ENCODE measurements around the gene ARL15.

ARL15 gene

GRCh38 chr5:54195701-54196100, 114.7 kb downstream of the ARL15 start:
- DNase-seq, result no peak

DNA sequence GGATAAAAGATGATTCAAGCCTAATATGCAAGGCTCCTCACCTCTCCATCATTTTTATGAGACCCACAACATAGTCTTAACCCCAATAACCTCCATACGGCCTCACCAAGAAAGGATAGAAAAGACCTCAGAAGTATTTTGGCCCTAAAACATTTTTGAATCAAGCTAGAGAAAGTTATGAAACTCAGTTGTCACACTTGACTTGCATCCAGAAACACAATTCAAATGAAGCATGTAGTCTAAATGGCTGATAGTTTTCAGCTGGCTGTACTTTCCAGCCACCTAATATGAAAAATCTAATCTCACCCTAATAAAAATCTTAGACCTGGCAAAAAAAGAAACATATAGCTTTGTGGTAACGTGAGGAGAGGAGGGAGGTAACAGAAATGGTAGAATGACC, 116.1 kb downstream of the ARL15 start:
- no peak for DNase-seq

DNA sequence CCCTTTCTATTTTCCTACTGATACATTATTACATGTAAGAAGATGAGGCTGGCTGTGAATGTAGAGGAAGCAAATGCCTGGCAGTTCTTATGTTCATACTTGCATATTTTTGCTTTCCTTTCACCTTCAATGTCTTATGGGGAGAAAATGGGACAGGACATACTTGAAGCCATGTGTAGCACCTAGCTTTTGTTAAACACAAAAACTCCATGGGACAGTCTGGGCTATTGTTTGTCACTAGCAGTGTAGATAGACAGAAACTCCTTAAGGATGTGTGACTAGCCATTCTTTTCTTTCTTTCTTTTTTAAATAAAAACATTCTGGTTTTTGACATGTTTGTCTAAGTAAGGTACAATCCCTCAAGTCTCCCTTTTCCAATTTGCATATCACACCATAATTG, 122.7 kb downstream of the ARL15 start:
- DNase-seq, result no peak

- DNase-seq, result no peak
Observed at GRCh38 chr5:54186912-54187445, 123.4 kb downstream of the ARL15 start.

GRCh38 chr5:54186108-54186507, 124.3 kb downstream of the ARL15 start:
- DNase-seq, result no peak

GRCh38 chr5:54184806-54185205, 125.6 kb downstream of the ARL15 start:
- DNase-seq, result no peak

GRCh38 chr5:54180630-54181031, 129.7 kb downstream of the ARL15 start:
- no peak for DNase-seq

- no peak for DNase-seq
Observed at GRCh38 chr5:54178991-54179390, 131.4 kb downstream of the ARL15 start.

- no peak for DNase-seq
Observed at GRCh38 chr5:54178207-54178606, 132.2 kb downstream of the ARL15 start.

DNA sequence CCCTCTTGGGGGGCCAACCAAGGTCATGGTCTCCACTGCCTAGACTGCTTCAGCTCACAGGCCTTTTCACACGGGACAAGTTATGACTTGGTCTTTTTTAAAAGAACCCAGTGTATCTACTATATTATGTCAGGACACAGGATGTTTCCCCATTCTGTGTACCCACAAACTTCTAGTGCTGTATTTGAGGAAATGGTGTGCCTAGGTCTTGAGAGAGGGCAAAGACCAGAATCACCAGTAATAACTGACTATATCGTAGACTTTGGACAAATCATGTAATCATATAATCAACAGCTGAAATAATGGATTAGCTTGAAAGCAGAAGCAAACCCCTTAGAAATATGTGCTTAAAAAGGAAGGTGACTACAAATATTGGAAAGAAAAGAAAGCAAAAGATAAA, 133.3 kb downstream of the ARL15 start:
- DNase-seq, result no peak

DNA sequence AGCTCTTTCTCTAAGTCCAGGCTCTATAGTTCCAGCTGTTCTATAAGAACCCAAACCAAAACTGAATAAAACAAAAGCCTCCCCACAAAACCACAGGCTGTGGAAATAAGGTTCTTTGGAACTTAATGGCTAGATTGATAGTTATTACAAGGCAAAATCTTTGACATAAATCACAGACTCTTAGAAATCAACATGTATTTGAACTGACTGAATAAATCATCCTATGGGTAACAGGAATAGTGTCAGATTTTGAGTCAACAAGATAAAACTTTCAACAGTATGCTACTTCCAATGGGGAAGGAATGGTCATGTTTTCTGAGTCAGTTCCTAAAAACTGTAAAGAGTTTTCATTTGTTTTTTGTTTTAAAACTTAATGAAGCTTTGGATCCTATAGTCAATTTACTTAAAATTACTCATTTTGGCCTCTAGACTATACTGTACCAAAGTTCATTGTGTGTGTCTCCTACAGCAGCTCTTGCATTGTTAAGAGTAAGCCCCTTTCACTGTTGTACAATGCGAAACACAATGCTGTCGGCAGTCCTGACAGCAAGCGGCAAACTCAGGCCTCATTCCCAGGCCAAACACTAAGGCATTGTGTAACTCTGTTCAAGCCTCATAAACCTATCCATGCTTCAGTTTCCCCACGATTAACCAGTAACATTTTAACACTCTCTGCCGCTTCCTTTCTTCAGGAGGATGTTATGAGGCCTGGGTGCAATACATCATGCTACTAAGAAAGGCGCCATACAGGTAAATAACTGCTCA, 134.1 kb downstream of the ARL15 start:
- DNase-seq, result no peak

DNA sequence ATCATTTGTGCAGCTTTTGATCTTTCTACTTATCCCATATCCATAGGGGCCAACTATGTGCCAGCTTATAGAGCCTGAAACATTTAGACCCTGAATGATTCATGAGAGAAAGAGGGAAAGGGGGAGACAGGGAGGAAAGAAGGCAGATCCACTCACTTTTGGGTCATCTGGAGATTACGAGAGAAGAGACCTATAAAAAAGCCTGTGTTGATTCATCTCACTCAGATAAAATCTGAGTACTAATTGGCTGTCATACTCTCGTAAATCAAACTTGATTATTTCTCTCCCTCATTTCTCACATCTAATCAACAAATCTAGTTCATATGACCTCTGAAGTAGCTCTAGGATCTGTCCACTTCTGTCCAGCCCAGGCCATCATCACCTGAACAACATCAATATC, 137.1 kb downstream of the ARL15 start:
- no peak for DNase-seq

DNA sequence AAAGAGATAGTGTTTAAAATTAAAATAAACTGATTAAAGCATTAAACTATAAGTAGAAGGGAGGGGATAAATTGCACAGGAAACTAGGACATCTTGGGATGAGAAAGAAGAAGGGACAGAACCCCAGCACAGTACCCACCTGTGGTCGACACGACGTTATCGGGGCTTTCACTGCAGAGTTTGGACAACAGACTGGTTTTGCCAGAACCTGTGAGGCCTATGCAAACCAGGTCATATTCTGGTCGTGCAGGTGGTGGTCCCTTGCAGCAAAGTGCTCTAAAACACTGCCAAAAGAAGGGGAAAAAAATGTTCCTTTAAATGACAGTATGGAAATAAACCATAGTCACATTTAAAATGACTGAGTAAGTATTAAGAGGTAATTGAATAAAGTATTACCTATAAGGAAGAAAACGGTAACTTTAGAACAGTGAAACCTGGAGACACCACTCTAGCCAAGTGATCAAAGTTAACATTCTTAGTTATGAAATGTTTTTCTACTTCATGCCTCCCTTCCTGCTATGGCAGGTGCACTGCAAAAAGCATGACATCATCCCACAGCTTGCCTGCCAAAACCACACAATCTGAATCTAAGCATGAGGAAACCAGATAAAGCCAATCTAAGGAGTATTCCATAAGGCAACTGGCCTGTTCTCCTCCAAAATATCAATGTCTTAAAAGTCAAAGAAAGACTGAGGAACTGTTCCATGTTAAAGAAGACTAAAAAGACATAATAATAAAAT, 138.6 kb downstream of the ARL15 start:
- DNase-seq, result no peak

DNA sequence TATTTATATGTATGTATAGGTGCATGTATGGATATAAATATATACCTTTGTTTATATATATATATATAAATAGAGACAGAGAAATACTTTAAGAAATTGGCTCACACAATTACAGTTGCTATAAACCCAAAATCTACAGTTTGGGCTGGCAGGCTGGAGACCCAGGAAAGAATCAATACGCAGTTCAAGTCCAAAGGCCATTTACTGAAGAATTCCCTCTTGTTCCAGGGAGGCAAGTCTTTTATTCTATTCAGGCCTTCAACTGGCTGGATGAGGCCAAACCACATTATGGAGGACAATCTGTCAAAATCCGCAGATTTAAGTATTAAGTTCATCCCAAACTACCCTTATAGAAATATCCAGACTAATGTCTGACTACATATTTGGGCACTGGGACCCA, 144.7 kb downstream of the ARL15 start:
- DNase-seq, result no peak

DNA sequence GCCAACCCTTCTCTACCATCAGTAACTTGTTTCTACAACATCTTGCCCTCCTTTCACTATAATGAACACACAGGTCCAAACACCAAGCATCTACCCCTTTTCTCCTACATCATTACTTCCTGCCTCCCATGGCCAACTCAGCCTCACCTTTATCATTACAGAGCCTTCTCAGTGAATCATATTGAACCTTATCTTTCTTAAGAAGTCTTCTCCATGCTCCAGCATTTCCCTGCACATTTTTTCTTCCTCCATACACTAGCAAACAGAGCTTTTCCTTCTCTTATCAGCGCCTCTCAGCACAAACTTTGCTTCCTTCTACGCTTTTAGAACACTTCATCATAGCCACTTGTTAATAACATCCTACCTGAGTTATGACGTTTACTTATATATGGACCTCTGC, 148.2 kb downstream of the ARL15 start:
- DNase-seq, result no peak

GRCh38 chr5:54160329-54160728, 150.0 kb downstream of the ARL15 start:
- DNase-seq, result no peak

- no peak for DNase-seq
Observed at GRCh38 chr5:54159893-54160195, 150.5 kb downstream of the ARL15 start.

DNA sequence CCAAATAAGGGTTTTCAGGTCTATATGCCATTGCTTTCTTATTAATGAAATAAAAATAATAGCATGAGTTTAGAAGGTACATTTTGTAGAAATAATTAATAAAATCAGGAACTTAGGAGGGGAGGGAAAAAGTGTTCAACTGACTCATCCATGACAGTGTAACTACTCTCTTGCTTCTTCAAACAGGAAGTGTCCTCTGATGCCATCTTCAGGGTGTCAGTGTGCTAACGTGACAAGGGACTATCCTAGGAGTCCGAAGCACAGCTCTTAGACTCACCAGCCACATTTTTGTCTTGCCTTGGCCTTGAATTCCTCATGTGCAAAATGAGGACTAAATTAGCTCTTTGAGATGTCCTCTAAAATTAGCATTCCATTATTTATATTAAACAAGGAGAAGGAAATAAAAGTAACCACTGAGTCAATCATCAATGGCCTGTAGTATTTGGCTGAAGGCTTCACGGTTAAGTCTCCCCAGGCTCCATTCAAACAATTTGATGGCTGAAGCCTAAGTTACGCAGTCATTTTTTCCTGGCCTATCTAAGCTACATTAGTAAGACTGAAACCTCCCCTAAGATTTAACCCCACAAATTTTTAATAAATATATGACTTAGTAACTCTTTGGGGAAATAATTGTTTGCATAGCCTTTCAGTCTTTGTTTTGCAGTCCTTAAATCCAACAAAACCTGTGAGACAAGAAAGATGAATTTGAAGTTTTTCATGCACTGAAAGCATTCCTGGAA, 151.1 kb downstream of the ARL15 start:
- no peak for DNase-seq

DNA sequence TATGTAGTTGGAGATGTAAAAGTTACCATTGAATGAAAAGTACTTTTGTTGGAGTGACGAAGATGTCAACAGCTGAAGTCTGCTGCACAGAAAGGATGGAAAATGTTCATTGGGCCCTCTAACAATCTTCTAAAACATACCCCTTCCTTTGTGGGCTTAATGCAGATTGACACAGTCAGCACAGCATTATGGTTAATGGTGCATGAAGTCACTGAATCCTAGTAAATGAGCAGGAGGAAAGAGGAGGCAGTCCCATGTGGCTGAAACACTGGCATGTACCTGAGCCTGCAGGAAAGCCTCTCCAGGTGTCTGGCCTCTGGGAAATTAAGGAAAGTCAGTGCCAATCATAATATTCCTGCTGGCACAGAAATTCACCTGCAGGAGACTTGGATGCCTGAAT, 153.8 kb downstream of the ARL15 start:
- DNase-seq, result no peak

- no peak for DNase-seq
Observed at GRCh38 chr5:54150841-54151240, 159.5 kb downstream of the ARL15 start.

DNA sequence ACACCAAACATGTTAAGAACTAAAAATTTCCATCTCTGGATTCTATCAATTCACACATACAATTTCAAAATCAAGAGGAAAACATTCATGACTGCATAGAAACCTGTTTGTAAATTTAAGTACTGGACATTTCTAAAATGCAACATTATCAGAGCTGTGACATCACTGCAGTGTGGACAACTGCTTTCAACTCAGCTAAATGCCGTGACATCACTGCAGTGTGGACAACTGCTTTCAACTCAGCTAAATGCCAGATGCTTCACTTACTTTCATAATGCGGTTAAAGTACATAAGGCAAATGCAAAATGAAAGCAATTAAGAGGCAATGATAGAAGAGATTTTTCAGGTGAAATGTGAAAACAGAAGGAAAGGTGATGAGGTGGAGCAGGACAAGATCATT, 161.5 kb downstream of the ARL15 start:
- no peak for DNase-seq

GRCh38 chr5:54148067-54148845, 162.1 kb downstream of the ARL15 start:
- no peak for DNase-seq

- no peak for DNase-seq
Observed at GRCh38 chr5:54146916-54147315, 163.5 kb downstream of the ARL15 start.
